Epithelial cell of esophagus (primary cell): Measurements from ENCODE around the gene PTPRN2.

ENCODE experiments used
- DNase-seq: peaks from one replicate; pipeline ENCODE4 v3.0.0; 2010; ENCODE audit warnings: low read depth
- H3K4me3 ChIP-seq: 2 replicates; pipeline ENCODE4 v1.5.1; 2011; ENCODE audit warnings: mild to moderate bottlenecking, low read length, control low read depth
- CTCF ChIP-seq: IDR thresholded peaks from 2 replicates; pipeline ENCODE4 v1.5.1; 2011; ENCODE audit warnings: low read depth, mild to moderate bottlenecking, low read length, control low read depth, inconsistent platforms; ENCODE audit not compliant: insufficient read depth; ENCODE audit errors: missing control alignments

Gene PTPRN2

GRCh38 chr7:157587805-157588560, 999.6 kb downstream of the PTPRN2 start:
- H3K4me3 ChIP-seq: no peak overlapping the region
- no peak for TF ChIP-seq CTCF
- no peak for DNase-seq

GRCh38 chr7:157587051-157587804, 1000.4 kb downstream of the PTPRN2 start:
- no peak for TF ChIP-seq CTCF
- DNase-seq: no peak
- H3K4me3 ChIP-seq: no peak overlapping the region

GRCh38 chr7:157586426-157586955, 1001.1 kb downstream of the PTPRN2 start:
- DNase-seq: no peak
- H3K4me3 ChIP-seq: no peak overlapping the region
- TF ChIP-seq CTCF: no peak

GRCh38 chr7:157585113-157585861, 1002.3 kb downstream of the PTPRN2 start:
- no peak overlapping the region for H3K4me3 ChIP-seq
- DNase-seq: no peak

GRCh38 chr7:157584420-157584819, 1003.2 kb downstream of the PTPRN2 start:
- TF ChIP-seq CTCF: no peak
- no peak overlapping the region for H3K4me3 ChIP-seq
- DNase-seq: no peak

More at GRCh38 chr7:157585113-157585861, 1002.3 kb downstream of the PTPRN2 start:
- TF ChIP-seq CTCF: no peak

- TF ChIP-seq CTCF: no peak
- H3K4me3 ChIP-seq: no peak overlapping the region
- no peak for DNase-seq
Observed at GRCh38 chr7:157581740-157582139, 1005.9 kb downstream of the PTPRN2 start.
